T1000 (cell line): ENCODE measurements around the gene ITGA11.

Experiments used
- DNase-seq: peaks from one replicate; lab custom pipeline; 2025; ENCODE audit warnings: mixed read lengths; lab: John Stamatoyannopoulos, UW

The ITGA11 gene

GRCh38 chr15:68373028-68373427 is 58.9 kb downstream of the ITGA11 start:
- DNase-seq, result no peak

DNA sequence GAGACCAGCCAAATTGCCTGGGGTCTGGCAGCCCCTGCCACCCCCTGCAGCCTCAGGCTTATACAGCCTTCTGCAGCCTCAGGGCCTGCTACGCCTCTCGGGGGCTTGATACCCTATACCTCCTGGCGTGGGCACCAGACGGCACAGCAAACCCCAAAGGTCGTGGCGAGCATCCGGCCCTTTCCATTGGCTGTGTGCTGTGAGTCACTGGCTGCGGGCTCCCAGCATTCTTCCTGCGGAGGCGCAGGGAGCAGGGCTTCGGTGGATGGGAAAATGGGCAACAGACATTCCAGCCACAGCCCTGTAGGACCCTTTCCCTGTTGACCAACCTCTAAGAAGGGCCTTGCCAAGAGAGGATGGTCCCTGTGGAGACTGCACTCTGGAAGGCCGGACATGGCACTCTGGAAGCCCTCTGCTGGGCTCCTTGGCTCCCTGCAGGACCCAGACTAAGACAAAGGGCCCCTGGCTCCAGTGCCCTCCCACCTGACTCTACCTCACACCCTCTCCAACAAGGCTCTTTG is 59.6 kb downstream of the ITGA11 start:
- DNase-seq, result peak; percentile 33

DNA sequence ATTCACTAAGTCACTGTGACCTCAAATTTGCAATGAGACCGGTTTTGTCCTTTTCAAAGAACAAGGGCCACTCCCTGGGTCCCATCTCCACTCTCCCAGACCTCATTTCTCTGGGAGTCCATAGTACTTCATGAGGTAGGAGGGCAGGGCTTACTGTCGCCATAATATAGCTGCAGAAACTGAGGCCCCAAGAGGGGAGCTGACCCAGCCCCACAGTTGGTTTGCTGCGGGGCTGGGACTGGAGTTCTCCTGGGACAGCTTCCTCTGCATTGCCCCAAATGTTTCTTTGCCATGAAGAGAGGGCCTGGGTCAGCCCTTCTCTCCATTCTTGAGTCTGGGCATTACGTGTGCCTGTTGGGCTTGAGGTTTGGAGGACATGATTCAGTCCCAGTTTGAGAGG is 60.1 kb downstream of the ITGA11 start:
- no peak for DNase-seq

DNA sequence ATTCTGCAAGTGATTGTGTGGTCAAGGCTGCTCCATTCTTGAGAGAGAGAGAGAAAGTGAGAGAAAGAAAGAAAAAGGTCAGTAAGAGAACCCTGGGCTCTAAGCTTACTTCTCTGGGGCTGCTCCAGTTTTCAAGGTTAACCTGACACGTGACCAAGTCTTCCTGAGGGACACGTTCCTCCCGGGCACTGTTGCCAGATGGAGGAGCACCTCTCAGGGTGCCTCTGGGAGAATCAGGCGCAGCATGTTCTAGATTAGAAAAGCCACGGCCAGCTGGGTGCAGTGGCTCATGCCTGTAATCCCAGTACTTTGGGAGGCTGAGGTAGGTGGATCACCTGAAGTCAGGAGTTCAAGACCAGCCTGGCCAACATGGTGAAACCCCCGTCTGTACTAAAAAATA is 60.8 kb downstream of the ITGA11 start:
- DNase-seq, result no peak

DNA sequence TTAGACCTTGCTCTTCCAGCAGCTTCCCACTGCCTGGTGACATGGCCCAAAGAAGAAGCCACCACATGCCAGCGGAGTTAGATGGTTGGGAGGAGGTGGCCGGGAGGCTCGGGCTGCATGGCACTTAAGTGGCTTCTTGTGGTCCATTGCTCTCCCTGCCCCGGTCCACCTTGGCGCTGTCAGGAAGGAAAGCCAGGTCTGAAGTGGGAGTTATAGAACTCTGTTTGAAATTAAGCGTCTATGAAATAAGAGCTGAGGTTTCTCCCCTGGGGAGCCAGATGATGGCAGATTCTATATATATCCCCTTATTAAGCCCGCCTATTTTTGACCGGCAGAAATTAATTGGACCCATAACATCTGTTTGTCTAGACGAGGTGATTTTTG is 61.2 kb downstream of the ITGA11 start:
- DNase-seq, result no peak

DNA sequence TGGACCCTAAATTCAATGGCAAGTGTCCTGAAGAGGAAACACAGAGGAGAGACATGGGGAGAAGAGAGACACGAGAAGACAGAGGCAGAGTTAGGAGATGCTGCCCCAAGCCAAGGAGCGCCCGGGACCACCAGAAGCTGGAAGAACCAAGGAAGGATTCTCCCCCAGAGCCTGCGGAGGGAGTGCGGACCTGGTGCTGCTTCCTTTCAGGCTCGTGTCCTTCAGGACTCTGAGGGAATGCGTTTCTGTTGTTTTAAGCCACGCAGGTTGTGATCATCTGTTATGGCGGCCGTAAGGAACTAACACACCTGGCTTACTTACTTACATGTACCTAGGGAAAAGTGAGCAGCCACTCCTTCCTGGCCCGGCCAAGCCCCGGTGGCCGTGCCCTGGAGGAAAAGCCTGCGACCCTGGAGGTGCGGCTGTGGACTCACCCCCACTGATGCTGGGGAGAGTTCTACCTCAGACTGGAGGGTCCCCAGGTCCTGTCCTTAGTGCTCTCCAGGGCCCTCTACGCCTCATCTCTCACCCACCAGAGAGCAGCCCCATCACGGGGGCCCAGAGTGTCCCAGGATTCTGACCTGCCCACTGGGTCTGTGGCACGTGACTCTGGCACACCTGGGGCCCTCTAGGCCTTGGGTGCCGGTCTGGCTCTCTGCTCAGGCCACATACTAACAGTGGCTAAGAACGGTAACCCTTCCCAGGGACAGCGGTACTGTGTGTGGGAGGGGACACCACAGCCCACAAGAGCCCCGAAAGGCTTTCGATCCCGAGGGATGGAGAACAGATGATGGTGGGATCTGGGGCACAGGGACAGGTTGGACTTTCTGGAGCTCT is 61.8 kb downstream of the ITGA11 start:
- DNase-seq, result no peak

GRCh38 chr15:68368731-68369435 is 63.1 kb downstream of the ITGA11 start:
- no peak for DNase-seq

DNA sequence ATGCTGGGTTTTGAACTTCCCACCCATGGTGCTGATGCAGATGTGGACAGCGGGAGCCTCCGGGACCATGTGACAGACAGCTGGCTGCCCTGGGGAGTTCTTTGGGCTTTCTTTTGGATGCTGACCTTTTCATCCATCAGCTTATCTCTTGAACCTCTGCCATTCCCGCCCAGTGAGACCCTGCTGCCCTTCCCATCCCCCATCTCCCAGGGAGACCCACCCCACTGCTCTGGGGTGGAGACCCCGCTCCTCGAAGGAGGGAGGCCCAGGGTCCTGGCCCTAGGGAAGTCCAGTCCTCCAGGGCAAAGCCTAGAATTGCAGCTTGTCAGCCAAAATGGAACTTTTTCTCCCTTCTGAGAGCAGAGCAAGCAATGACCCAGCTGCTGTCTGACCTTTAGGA is 64.0 kb downstream of the ITGA11 start:
- no peak for DNase-seq

GRCh38 chr15:68367226-68367625 is 64.7 kb downstream of the ITGA11 start:
- no peak for DNase-seq

GRCh38 chr15:68366314-68366713 is 65.6 kb downstream of the ITGA11 start:
- no peak for DNase-seq

DNA sequence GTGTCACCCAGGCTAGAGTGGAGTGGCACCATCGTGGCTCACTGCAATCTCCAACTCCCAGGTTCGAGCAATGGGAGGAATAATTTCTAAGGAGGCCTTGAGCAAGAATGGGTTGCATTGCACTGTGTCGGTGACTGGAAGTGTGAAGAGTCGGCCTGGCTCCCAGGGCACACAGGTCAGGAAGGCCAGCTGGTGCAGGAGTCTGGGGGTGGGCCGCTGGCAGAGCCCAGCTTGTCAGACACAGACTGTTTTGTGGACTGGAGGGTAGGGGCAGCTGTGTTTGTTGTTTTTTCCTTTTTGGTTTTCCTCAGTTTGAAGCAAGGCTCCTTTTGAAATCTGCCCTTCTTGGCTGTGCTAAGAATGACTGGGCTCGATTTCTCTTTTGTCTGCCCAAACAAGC is 66.2 kb downstream of the ITGA11 start:
- no peak for DNase-seq

DNA sequence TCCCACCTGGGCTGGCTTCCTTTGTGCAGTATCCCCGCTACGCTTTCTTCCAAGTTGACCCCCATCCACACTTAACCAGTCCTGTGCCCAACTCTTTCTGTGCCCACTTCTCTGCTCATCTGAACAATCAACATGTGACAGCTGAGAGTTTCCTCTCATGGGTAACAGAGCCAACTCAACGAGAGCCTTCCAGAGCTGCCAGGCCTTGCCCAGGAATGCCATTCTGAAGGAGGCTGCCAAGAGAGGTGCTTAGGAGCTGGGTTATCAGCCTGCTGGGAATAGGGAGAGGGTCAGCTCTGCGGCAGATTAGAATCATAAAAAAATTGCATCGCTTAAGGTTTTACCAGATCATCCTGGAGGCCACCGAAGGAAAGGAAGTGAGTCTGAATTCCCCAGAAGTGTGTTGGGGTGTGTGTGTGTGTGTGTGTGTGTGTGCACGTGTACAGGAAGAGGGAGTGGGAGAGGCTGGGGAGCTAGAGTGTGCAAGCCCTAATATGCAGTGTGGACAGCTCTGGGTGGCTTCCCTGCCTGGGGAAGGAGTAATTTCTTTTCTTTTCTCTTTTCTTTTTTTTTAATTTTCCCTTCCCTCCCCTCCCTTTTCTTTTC is 66.7 kb downstream of the ITGA11 start:
- DNase-seq, result no peak

GRCh38 chr15:68364660-68365035 is 67.3 kb downstream of the ITGA11 start:
- no peak for DNase-seq

DNA sequence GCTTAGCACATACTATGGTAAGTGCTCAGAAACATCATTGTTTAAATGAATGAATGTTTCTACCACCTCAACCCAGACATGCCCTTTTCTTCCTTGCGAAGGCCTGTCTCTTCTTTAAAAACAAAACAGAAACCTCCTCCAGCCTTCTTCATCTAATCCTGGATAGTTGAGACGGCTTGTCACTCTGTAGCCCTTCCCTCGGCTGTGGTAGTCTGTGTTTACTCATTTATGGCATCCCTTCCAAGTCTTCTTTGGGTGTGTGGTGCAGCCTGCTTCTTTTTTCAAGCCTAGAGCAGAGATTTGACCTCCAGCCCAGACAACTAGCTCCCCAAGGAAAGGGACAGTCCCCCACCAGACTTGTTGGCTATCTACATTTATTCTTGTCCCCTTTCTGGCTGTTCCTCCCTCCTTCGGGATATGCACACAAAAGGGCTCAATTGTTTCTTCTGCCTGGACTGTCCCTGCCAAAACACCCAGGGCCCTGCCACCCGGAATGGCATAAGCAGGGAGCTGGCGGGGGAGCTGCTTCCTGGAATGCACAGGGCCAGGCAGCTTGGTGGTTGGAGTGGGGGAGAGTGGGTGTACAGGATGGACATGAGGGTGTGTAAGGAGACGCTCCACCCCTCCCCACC is 67.8 kb downstream of the ITGA11 start:
- DNase-seq, result no peak

DNA sequence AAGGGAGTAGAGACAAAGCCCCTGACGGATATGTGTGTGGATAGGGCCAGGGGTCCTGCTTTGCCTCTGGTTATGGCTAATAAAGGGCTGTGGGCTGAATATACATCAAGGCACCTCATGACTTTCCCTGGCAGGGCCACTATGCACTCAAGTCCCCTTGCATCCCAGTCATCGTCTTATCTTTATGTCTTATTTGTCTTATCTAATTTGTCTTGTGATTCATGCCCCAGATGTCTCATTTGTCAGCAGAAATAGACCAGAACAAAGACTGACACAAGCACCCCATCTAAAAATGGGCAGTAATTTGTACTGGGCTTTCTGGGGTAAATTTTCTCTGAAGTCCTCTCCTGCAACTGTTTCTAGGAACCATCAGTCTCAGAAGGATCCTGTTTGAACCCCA is 68.6 kb downstream of the ITGA11 start:
- DNase-seq, result no peak

DNA sequence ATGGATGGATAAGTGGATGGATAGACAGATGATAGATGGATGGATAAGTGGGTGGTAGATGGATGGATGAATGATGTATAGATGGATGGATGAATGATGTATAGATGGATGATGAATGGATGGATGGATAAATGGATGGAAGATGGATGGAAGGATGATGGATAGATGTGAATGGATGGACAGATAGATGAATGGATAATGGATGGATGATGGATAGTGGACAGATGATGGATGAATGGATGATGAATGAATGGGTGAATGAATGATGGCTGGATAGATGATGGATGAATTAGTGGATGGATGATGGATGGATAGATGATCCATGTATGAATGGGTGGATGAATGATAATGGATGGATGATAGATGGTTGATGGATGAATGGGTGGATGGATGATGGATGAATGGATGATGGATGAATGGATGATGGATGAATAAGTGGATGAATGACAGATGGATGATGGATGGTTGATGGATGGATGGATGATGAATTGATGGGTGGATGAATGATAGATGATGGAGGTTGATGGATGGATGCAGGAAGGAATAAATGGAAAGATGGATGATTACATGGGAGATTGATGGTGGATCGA is 69.3 kb downstream of the ITGA11 start:
- no peak for DNase-seq

DNA sequence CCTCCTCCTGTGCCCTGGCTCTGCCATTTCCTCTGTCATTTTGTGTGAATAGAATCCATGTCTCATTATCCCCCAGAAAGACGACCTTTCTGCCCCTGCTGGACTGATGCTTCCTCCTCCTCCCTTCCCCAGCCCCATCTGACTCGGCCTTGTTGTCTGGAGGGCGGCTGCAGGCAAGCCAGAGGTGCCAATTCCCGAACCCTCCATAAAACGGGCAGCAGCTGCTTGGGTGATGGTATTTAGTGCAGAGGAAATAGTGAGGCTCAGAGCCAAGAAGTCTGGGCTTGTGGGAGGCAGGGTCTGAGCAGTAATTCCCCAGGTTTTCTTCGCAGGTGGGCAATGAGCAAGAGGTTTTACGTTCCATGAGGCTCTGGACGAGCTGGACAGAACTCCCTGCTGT is 71.2 kb downstream of the ITGA11 start:
- DNase-seq, result no peak

- no peak for DNase-seq
Observed at GRCh38 chr15:68356778-68357177, 75.2 kb downstream of the ITGA11 start.

DNA sequence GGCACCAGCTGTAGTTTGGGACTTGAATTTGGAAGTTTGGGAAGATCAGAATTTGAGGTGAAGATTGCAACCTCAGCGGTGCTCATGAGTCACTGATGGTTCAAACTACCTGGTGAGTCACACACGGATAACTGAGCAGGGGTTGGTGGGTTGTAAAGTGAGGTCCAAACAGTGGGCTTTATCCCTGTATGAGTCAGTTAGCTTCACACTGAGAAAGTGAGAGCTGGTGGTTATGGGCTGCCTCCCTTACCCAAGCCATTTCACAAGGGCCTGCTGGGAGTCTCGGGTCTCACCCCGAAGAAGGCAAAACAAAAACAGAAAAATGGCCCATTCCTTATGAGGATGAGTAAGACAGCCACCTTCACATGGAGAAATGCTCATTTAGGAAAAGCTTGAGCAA is 77.0 kb downstream of the ITGA11 start:
- DNase-seq, result peak; percentile 69

DNA sequence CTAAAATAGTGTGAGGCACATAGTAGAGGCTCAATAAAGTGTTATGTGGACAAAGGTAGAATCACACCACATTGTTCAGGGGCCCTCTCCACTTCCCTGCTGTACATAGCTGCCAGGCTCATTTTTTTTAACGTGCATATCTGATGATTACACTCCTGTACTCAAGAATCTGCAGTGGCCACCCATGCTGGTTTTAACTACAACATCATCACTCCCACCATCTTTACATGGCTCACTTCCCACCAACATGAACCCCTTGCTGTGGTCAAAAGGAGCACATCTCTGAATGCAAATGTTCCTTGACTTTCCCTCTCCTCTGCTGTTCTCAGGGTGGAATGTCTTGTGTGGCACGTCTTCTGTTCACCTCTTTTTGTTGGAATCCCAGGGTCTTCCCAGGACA is 77.7 kb downstream of the ITGA11 start:
- DNase-seq, result no peak

DNA sequence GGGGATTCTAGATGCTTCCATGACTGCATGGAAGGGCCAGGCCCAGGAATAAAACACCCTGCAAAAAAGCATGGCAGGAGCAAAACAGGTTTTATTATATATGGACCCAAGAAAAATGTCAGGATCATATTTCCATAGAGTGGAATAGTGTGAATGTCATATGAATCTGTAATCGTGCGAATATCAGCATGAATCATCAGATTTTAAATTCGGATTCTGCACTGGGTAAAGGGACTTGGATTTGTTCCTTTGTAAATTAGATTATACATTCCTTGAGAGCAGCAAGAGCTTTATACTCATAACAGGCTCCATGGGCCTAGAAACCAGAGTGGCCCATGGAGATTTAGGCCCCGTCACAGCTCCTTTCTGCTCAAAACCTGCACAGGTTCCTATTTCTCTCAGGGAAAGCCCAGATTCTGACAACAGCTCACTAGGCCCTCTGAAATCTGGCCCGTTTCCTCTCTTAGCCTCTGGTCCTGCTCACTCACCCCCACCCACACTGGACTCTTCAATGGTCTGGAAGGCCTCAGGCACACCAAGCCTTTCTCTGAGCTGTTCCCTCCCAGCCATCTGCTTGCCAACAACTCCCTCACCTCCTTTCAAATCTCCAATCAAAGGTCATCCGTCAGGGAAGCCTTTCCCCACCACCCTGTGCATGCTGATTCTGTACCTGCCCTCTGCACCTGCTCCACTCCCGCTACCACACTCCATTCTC is 78.4 kb downstream of the ITGA11 start:
- DNase-seq, result no peak
